Measurements from ENCODE around the gene SLC31A1. TPM values are rescaled to one million over a fixed set of nuclear protein-coding genes. Genes with fewer than 3 reads are reported as not detected.

The SLC31A1 gene
- total RNA-seq, 4 donors from 2014 or later: 2.9 to 5.6 (median 4.3) TPM

GRCh38 chr9:113309204-113309813, 88.0 kb downstream of the SLC31A1 start:
- TF ChIP-seq CTCF (IDR thresholded peaks at IDR 0.05 in 4 of 5, conservative IDR thresholded peaks at IDR 0.05 in 1 of 5): peak in 4 of 5 experiments; percentile 23 to 49 (median 33)
- no peak for TF ChIP-seq POLR2A (IDR thresholded peaks at IDR 0.05)
- ATAC-seq: no peak
- Histone ChIP-seq H3K27ac (no peak overlapping the region), H3K4me3 (no peak overlapping the region), H3K9me3 (no peaks in the 10 kb centered on the region), H3K36me3 (no peaks in the 10 kb centered on the region), H3K27me3 (no peaks in the 10 kb centered on the region), H3K4me1 (peaks cover 0 to 3% of the 10 kb centered on the region in 2 donors)
- in situ Hi-C loops (cut with MboI; ENCODE audit: low sequenced_read_pairs in 4 of 4) (loop anchor here in 1 of 4 donors (25.0 kb wide), 1 partner anchor 353 kb away; no protein-coding TSS in a partner anchor), intact Hi-C loops (cut with DNase I; ENCODE audit: low total_unique reads) (no loop called here)
- no peak for DNase-seq

GRCh38 chr9:113310538-113310937, 89.2 kb downstream of the SLC31A1 start:
- intact Hi-C loops (cut with DNase I; ENCODE audit: low total_unique reads) (no loop called here), in situ Hi-C loops (cut with MboI; ENCODE audit: low sequenced_read_pairs in 4 of 4) (loop anchor here in 1 of 4 donors (25.0 kb wide), 1 partner anchor 352 kb away; no protein-coding TSS in a partner anchor)
- Histone ChIP-seq H3K27ac (no peak overlapping the region), H3K36me3 (no peaks in the 10 kb centered on the region), H3K9me3 (no peaks in the 10 kb centered on the region), H3K4me1 (peaks cover 0 to 3% of the 10 kb centered on the region in 2 donors), H3K4me3 (no peak overlapping the region), H3K27me3 (no peaks in the 10 kb centered on the region)
- no peak for ATAC-seq
- no peak for DNase-seq
- no peak for TF ChIP-seq POLR2A (IDR thresholded peaks at IDR 0.05)
- TF ChIP-seq CTCF (IDR thresholded peaks at IDR 0.05 in 4 of 5, conservative IDR thresholded peaks at IDR 0.05 in 1 of 5): no peak

GRCh38 chr9:113311961-113312360, 90.6 kb downstream of the SLC31A1 start:
- H3K4me3 ChIP-seq: no peak overlapping the region
- in situ Hi-C loops (cut with MboI; ENCODE audit: low sequenced_read_pairs in 4 of 4): loop anchor here in 1 of 4 donors (25.0 kb wide), 1 partner anchor 350 kb away; no protein-coding TSS in a partner anchor
- ATAC-seq: no peak

GRCh38 chr9:113313261-113313660, 91.9 kb downstream of the SLC31A1 start:
- in situ Hi-C loops (cut with MboI; ENCODE audit: low sequenced_read_pairs in 4 of 4) (loop anchor here in 1 of 4 donors (25.0 kb wide), 1 partner anchor 349 kb away; no protein-coding TSS in a partner anchor), intact Hi-C loops (cut with DNase I; ENCODE audit: low total_unique reads) (no loop called here)
- DNase-seq: no peak
- Histone ChIP-seq H3K4me3 (no peak overlapping the region), H3K27me3 (no peaks in the 10 kb centered on the region), H3K36me3 (no peaks in the 10 kb centered on the region), H3K4me1 (peaks cover 0 to 3% of the 10 kb centered on the region in 2 donors), H3K9me3 (no peaks in the 10 kb centered on the region), H3K27ac (no peak overlapping the region)
- ATAC-seq: no peak
- TF ChIP-seq CTCF (IDR thresholded peaks at IDR 0.05 in 4 of 5, conservative IDR thresholded peaks at IDR 0.05 in 1 of 5) (no peak), POLR2A (IDR thresholded peaks at IDR 0.05) (no peak)

More at GRCh38 chr9:113311961-113312360, 90.6 kb downstream of the SLC31A1 start:
- no peak for DNase-seq
- peaks cover 0 to 3% of the 10 kb centered on the region in 2 donors for H3K4me1 ChIP-seq
- no peaks in the 10 kb centered on the region for H3K9me3 ChIP-seq
- intact Hi-C loops (cut with DNase I; ENCODE audit: low total_unique reads): no loop called here
- H3K27me3 ChIP-seq: no peaks in the 10 kb centered on the region
- H3K36me3 ChIP-seq: no peaks in the 10 kb centered on the region
- no peak for TF ChIP-seq POLR2A (IDR thresholded peaks at IDR 0.05)
- TF ChIP-seq CTCF (IDR thresholded peaks at IDR 0.05 in 4 of 5, conservative IDR thresholded peaks at IDR 0.05 in 1 of 5): no peak
- no peak overlapping the region for H3K27ac ChIP-seq

Other genes starting within 250 kb of the SLC31A1 start
- 1 to 10 TPM in 1 of 4 donors, under 1 TPM in 2, not detected in 1; 0.13 to 1.4 (median 0.92) TPM for gene ZNF883, start 209.4 kb upstream of the SLC31A1 start, total RNA-seq
- 1 to 10 TPM in 3 of 4 donors, under 1 TPM in 1; 0.49 to 2.6 (median 1.7) TPM for gene ZFP37, start 164.8 kb upstream of the SLC31A1 start, total RNA-seq
- gene SLC31A2, start 70.5 kb upstream of the SLC31A1 start, total RNA-seq: 10 to 100 TPM; 17.5 to 29.6 (median 23.9) TPM
- 10 to 100 TPM; 13.3 to 17.5 (median 14.5) TPM for gene FKBP15, start 267 bp upstream of the SLC31A1 start, total RNA-seq
- gene CDC26, start 54.0 kb downstream of the SLC31A1 start, total RNA-seq: 10 to 100 TPM; 16.7 to 34.0 (median 28.3) TPM
- 10 to 100 TPM; 14.0 to 19.6 (median 16.4) TPM for gene PRPF4, start 54.1 kb downstream of the SLC31A1 start, total RNA-seq
- gene RNF183, start 81.8 kb downstream of the SLC31A1 start, total RNA-seq: not detected
- gene WDR31, start 118.7 kb downstream of the SLC31A1 start, total RNA-seq: 1 to 10 TPM in 1 of 4 donors, under 1 TPM in 2, not detected in 1; 0.29 to 1.1 (median 0.36) TPM
- under 1 TPM in 1 of 4 donors, not detected in 3; 0.12 TPM for gene BSPRY, start 128.0 kb downstream of the SLC31A1 start, total RNA-seq
- gene HDHD3, start 155.4 kb downstream of the SLC31A1 start, total RNA-seq: 10 to 100 TPM; 10.3 to 16.2 (median 14.1) TPM
- 10 to 100 TPM in 2 of 4 donors, 1 to 10 TPM in 2; 8.9 to 16.2 (median 12.3) TPM for gene ALAD, start 179.7 kb downstream of the SLC31A1 start, total RNA-seq
- gene POLE3, start 189.1 kb downstream of the SLC31A1 start, total RNA-seq: 10 to 100 TPM; 42.9 to 66.4 (median 57.8) TPM
- gene C9orf43, start 189.2 kb downstream of the SLC31A1 start, total RNA-seq: not detected
- gene RGS3, start 242.2 kb downstream of the SLC31A1 start, total RNA-seq: 10 to 100 TPM in 2 of 4 donors, 1 to 10 TPM in 2; 5.9 to 11.8 (median 9.8) TPM